ENCODE results near the gene NRF1. TPM values are rescaled to one million over a fixed set of nuclear protein-coding genes. Genes with fewer than 3 reads are reported as not detected.

The NRF1 gene
- polyA plus RNA-seq, 4 donors: 7.6 to 15.6 (median 9.3) TPM

DNA sequence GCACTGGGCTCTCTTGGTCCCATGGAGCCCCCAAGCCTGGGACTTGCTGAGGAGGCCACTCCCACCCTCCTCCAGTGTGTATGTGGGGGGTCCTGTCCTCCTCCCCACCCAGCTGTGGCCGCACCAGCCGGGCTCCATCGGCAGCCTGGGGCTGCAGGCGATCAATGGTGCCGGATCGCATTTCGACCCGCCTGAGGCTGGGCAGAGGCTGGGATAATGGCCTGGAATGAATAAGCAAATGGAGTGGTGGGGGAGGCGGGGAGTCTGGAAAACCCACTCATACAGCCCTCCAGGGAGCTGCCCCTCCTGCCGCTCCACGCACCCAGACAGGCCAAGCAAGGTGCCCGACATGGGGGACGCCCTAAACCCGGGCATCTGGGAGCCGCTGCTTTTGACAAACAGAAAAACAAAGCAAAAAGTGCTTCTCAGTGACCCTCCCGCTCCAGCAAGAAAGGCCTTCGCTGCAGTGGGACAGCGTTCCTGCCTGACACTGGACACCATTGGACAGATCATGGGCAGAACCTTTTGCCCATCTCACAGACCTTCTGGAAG, 160.5 kb downstream of the NRF1 start:
- H3K4me1 ChIP-seq (ENCODE audit: control insufficient read depth in 3 of 3, insufficient read depth in 2 of 3, low read depth in 1 of 3, low read length in 2 of 3): no peaks in the 10 kb centered on the region
- H3K27me3 ChIP-seq (ENCODE audit: control insufficient read depth in 3 of 3, insufficient read depth in 3 of 3, low read length in 3 of 3): peaks cover 0 to 17% (median 9%) of the 10 kb centered on the region in 3 donors
- WGBS, 3 donors: 80 to 95% (median 88%) methylated on average over 16 to 18 of the region's 18 CpGs
- no peak overlapping the region for H3K4me3 ChIP-seq (ENCODE audit: low read depth in 1 of 3, low read length in 3 of 3)
- no peaks in the 10 kb centered on the region for H3K9me3 ChIP-seq (ENCODE audit: control insufficient read depth in 2 of 2, insufficient read depth in 1 of 2, low read depth in 1 of 2, low read length in 1 of 2)
- FAIRE-seq (no peak), DNase-seq (no peak)
- H3K36me3 ChIP-seq (ENCODE audit: control insufficient read depth in 3 of 3, insufficient read depth in 2 of 3, low read depth in 1 of 3, low read length in 3 of 3): no peaks in the 10 kb centered on the region
- no peak overlapping the region for H3K27ac ChIP-seq (ENCODE audit: low read depth in 1 of 3, low read length in 2 of 3)

DNA sequence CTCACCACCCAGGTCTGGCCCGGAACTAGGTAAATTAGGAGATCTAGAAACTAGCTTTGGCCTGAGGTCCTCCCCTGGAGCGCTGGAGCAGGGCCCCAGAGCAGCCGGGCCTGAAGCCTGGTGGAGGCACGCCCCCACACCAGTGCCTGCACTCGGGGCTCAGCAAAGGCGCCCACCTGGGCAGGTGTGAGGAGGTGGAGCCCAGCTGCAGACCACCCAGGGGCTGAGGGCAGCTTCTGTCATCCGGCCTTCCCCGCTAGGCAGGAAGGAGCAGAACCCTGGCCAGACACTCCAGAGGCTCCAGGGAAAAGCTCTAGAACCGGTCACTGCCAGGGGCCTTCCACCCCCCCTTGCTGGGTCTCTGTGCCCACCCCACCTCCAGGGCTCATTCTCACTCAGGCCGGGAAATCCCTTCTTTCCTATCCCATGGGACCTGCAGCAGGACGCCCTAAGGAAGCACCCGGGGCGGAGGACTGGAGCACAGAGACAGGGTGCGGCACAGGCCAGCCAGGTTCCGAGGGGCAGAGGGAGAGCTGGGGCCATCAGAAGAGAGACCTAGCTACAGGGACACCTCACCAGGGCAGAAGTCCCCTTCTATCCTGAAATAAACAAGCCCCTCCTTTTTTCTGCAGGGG, 161.2 kb downstream of the NRF1 start:
- FAIRE-seq: no peak
- Histone ChIP-seq H3K4me3 (ENCODE audit: low read depth in 1 of 3, low read length in 3 of 3) (no peak overlapping the region), H3K9me3 (ENCODE audit: control insufficient read depth in 2 of 2, insufficient read depth in 1 of 2, low read depth in 1 of 2, low read length in 1 of 2) (no peaks in the 10 kb centered on the region), H3K4me1 (ENCODE audit: control insufficient read depth in 3 of 3, insufficient read depth in 2 of 3, low read depth in 1 of 3, low read length in 2 of 3) (no peaks in the 10 kb centered on the region), H3K27me3 (ENCODE audit: control insufficient read depth in 3 of 3, insufficient read depth in 3 of 3, low read length in 3 of 3) (peaks cover 0 to 25% (median 15%) of the 10 kb centered on the region in 3 donors), H3K36me3 (ENCODE audit: control insufficient read depth in 3 of 3, insufficient read depth in 2 of 3, low read depth in 1 of 3, low read length in 3 of 3) (no peaks in the 10 kb centered on the region), H3K27ac (ENCODE audit: low read depth in 1 of 3, low read length in 2 of 3) (no peak overlapping the region)
- WGBS, 3 donors: 80 to 86% (median 81%) methylated on average over 14 to 15 of the region's 15 CpGs
- no peak for DNase-seq

DNA sequence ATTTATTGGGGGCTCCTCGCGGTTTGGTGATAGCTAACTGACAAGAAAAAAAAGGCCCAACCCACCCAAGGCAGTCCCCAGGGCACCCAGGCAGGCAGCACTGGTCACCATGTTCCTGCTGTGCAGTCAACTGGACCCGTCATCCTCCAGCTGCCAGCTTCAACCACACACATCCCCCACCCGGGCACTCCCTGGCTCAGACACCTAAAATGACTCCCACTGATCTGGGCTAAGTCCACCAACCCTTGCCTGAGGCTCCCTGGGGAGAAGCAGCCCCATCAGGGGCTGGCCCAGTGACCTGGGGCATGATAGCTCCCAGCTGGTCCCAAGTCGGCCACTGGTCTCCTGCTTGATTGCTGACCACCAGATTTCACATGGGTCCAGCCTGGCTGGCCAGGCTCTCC, 161.8 kb downstream of the NRF1 start:
- no peak overlapping the region for H3K4me3 ChIP-seq (ENCODE audit: low read depth in 1 of 3, low read length in 3 of 3)
- FAIRE-seq: no peak
- no peaks in the 10 kb centered on the region for H3K9me3 ChIP-seq (ENCODE audit: control insufficient read depth in 2 of 2, insufficient read depth in 1 of 2, low read depth in 1 of 2, low read length in 1 of 2)
- 49 to 68% (median 61%) methylated on average over 5 of the region's 5 CpGs for WGBS, 3 donors
- H3K27me3 ChIP-seq (ENCODE audit: control insufficient read depth in 3 of 3, insufficient read depth in 3 of 3, low read length in 3 of 3): peaks cover under 1 to 30% (median 21%) of the 10 kb centered on the region in 3 donors
- H3K27ac ChIP-seq (ENCODE audit: low read depth in 1 of 3, low read length in 2 of 3): no peak overlapping the region
- DNase-seq: no peak
- no peaks in the 10 kb centered on the region for H3K36me3 ChIP-seq (ENCODE audit: control insufficient read depth in 3 of 3, insufficient read depth in 2 of 3, low read depth in 1 of 3, low read length in 3 of 3)
- peaks cover 0 to under 1% (median 0%) of the 10 kb centered on the region in 3 donors for H3K4me1 ChIP-seq (ENCODE audit: control insufficient read depth in 3 of 3, insufficient read depth in 2 of 3, low read depth in 1 of 3, low read length in 2 of 3)

DNA sequence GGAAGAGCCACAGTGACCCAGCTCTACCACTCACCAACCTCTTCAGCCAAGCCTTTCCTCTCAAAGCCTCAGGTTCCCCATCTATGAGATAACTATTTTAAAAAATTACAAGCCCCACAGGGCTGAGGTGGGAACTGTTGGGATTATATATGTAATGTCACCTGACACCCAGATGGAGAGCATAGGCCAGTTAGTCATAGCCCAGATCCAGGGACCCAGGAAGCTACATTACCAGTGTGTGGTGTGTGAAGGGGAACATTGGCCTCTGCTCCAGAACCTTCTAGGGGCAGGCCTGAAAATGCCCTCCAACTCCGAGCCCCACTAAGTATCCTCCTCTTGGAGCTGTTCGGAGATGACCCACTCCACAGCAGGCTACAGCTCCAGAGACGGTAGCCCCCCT, 162.4 kb downstream of the NRF1 start:
- Histone ChIP-seq H3K27me3 (ENCODE audit: control insufficient read depth in 3 of 3, insufficient read depth in 3 of 3, low read length in 3 of 3) (peaks cover 3 to 36% (median 24%) of the 10 kb centered on the region in 3 donors), H3K27ac (ENCODE audit: low read depth in 1 of 3, low read length in 2 of 3) (no peak overlapping the region), H3K4me1 (ENCODE audit: control insufficient read depth in 3 of 3, insufficient read depth in 2 of 3, low read depth in 1 of 3, low read length in 2 of 3) (peaks cover under 1 to 5% (median 2%) of the 10 kb centered on the region in 3 donors), H3K9me3 (ENCODE audit: control insufficient read depth in 2 of 2, insufficient read depth in 1 of 2, low read depth in 1 of 2, low read length in 1 of 2) (no peaks in the 10 kb centered on the region), H3K4me3 (ENCODE audit: low read depth in 1 of 3, low read length in 3 of 3) (no peak overlapping the region), H3K36me3 (ENCODE audit: control insufficient read depth in 3 of 3, insufficient read depth in 2 of 3, low read depth in 1 of 3, low read length in 3 of 3) (no peaks in the 10 kb centered on the region)
- DNase-seq (no peak), FAIRE-seq (no peak)
- WGBS, 3 donors: 90 to 94% (median 94%) methylated on average over 3 of the region's 3 CpGs

DNA sequence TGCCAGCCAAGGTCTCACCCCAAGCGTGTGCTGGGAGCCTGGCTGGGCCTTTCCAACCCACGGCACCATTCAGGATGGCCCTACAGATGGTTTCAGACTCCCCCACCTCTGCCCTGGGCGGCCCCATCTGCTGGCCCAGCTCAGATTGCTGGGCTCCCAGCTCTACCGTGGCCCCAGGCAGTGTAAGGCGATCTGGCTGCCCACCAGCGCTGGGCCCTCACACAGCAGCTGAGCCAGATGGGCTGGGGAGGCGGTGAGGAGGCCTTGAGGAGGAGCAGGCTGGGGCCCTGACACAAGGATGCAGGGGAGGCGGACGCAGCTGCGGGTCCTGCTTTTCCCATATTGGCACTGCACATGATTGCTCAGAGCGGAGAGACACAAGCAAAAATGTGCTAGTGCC, 162.8 kb downstream of the NRF1 start:
- no peak for DNase-seq
- WGBS, 3 donors: 88 to 96% (median 92%) methylated on average over 11 of the region's 11 CpGs

DNA sequence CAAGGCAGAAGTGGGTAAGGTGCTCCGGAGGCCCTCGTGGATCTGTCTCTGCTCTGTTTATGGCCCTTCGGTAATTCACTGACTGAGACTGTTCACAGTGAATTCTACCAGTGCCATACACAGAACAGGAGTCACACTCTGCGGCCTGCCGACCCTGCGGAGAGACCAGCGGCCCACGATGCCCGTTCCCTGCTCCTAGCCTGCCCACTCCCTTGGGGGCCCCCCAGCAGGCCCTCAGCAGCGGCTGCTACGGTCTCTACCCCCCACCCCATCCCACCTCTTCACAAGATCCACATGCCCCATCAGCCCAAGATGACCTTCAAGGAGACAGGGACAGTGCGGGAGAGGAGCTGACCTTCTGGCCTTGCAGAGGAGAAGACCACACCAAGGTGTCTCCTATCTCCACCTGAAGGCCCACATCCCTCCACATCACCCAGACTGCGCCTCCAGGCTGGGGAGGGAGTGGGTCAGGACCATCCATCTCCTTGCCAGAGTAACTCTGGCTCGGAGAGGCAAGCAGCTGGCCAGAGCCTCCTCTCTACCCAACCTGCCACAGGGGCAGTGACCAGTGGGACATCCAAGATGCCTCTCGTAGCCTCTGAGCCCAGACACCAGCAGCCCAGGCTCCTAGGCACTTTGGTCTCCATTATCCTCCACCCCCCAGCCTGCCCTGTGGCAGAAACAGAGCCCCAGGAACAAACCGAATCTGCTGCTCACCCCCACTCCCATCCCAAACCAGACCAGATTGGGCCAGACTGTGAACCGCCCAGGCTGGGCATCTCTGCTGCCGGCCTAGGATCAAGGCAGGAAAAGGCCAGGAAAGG, 163.6 kb downstream of the NRF1 start:
- peaks cover 2 to 8% (median 5%) of the 10 kb centered on the region in 3 donors for H3K4me1 ChIP-seq (ENCODE audit: control insufficient read depth in 3 of 3, insufficient read depth in 2 of 3, low read depth in 1 of 3, low read length in 2 of 3)
- no peak overlapping the region for H3K27ac ChIP-seq (ENCODE audit: low read depth in 1 of 3, low read length in 2 of 3)
- FAIRE-seq (no peak), DNase-seq (no peak)
- H3K36me3 ChIP-seq (ENCODE audit: control insufficient read depth in 3 of 3, insufficient read depth in 2 of 3, low read depth in 1 of 3, low read length in 3 of 3): no peaks in the 10 kb centered on the region
- WGBS, 3 donors: 90 to 92% (median 91%) methylated on average over 18 of the region's 18 CpGs
- H3K4me3 ChIP-seq (ENCODE audit: low read depth in 1 of 3, low read length in 3 of 3): no peak overlapping the region
- H3K27me3 ChIP-seq (ENCODE audit: control insufficient read depth in 3 of 3, insufficient read depth in 3 of 3, low read length in 3 of 3): peaks cover 3 to 39% (median 24%) of the 10 kb centered on the region in 3 donors
- no peaks in the 10 kb centered on the region for H3K9me3 ChIP-seq (ENCODE audit: control insufficient read depth in 2 of 2, insufficient read depth in 1 of 2, low read depth in 1 of 2, low read length in 1 of 2)

More for the DNA sequence above, 162.8 kb downstream of the NRF1 start:
- Histone ChIP-seq H3K27ac (ENCODE audit: low read depth in 1 of 3, low read length in 2 of 3) (no peak overlapping the region), H3K9me3 (ENCODE audit: control insufficient read depth in 2 of 2, insufficient read depth in 1 of 2, low read depth in 1 of 2, low read length in 1 of 2) (no peaks in the 10 kb centered on the region), H3K4me3 (ENCODE audit: low read depth in 1 of 3, low read length in 3 of 3) (no peak overlapping the region), H3K27me3 (ENCODE audit: control insufficient read depth in 3 of 3, insufficient read depth in 3 of 3, low read length in 3 of 3) (peaks cover 3 to 39% (median 24%) of the 10 kb centered on the region in 3 donors), H3K4me1 (ENCODE audit: control insufficient read depth in 3 of 3, insufficient read depth in 2 of 3, low read depth in 1 of 3, low read length in 2 of 3) (peaks cover 2 to 8% (median 5%) of the 10 kb centered on the region in 3 donors), H3K36me3 (ENCODE audit: control insufficient read depth in 3 of 3, insufficient read depth in 2 of 3, low read depth in 1 of 3, low read length in 3 of 3) (no peaks in the 10 kb centered on the region)
- FAIRE-seq: no peak

DNA sequence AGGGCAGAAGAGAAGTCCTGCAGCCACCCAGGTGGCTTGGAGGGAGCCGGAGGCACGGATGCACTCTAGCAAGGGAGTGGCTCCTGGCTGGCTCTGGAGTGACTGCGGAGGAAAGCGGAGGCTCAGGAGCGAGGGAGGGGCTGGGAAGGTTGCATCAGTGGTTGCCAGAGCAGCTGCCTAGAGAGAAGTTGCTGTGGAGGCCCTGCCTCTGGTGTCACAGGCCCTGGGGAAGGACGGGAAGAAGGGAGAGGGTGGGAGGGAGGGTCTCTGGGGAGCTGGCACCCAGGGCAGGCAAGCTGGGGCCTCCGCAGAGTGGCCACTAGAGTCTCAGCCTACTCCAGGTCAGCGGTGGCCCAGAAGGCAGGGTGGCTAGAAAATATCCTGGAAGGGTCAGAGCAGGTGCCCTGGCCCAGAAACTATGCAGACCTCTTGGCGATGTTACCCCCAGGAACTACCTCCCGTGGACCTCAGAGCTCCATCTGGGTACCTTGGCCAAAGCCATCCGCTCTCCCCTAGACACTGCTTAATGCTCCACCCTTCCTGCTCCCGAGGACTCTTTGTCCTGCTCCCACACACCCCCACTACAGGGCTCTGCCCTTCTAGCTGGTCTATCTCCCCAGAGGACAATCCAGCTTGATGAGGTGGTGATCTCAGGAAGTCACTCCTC, 164.3 kb downstream of the NRF1 start:
- WGBS, 3 donors: 76 to 82% (median 81%) methylated on average over 11 to 12 of the region's 12 CpGs
- Histone ChIP-seq H3K9me3 (ENCODE audit: control insufficient read depth in 2 of 2, insufficient read depth in 1 of 2, low read depth in 1 of 2, low read length in 1 of 2) (no peaks in the 10 kb centered on the region), H3K27ac (ENCODE audit: low read depth in 1 of 3, low read length in 2 of 3) (no peak overlapping the region), H3K4me1 (ENCODE audit: control insufficient read depth in 3 of 3, insufficient read depth in 2 of 3, low read depth in 1 of 3, low read length in 2 of 3) (peaks cover 2 to 14% (median 5%) of the 10 kb centered on the region in 3 donors), H3K36me3 (ENCODE audit: control insufficient read depth in 3 of 3, insufficient read depth in 2 of 3, low read depth in 1 of 3, low read length in 3 of 3) (no peaks in the 10 kb centered on the region), H3K4me3 (ENCODE audit: low read depth in 1 of 3, low read length in 3 of 3) (no peak overlapping the region), H3K27me3 (ENCODE audit: control insufficient read depth in 3 of 3, insufficient read depth in 3 of 3, low read length in 3 of 3) (peaks cover 3 to 44% (median 24%) of the 10 kb centered on the region in 3 donors)
- no peak for DNase-seq
- no peak for FAIRE-seq

DNA sequence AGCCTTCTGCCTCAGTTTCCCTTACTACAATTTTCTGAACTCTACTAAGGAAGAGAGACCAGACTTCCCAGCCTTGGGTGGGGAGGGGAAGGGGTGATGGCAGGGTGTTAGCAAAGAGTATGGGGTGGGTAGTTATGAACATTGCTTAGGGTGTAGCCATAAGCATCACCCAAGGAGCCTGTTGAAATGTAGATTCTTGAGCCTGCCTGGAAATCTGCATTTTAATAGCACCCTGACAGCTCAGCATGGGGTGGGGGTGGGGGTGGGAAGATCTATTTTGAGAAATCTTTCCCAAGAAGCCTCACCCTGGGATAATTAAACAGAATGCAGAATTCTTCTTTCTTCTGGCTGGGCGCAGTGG, 164.8 kb downstream of the NRF1 start:
- no peak for FAIRE-seq
- 62 to 100% (median 83%) methylated on average over 1 of the region's 1 CpG for WGBS, 3 donors

More for the DNA sequence above, 164.8 kb downstream of the NRF1 start:
- Histone ChIP-seq H3K36me3 (ENCODE audit: control insufficient read depth in 3 of 3, insufficient read depth in 2 of 3, low read depth in 1 of 3, low read length in 3 of 3) (no peaks in the 10 kb centered on the region), H3K4me3 (ENCODE audit: low read depth in 1 of 3, low read length in 3 of 3) (no peak overlapping the region), H3K27ac (ENCODE audit: low read depth in 1 of 3, low read length in 2 of 3) (no peak overlapping the region), H3K27me3 (ENCODE audit: control insufficient read depth in 3 of 3, insufficient read depth in 3 of 3, low read length in 3 of 3) (peaks cover 3 to 50% (median 27%) of the 10 kb centered on the region in 3 donors), H3K4me1 (ENCODE audit: control insufficient read depth in 3 of 3, insufficient read depth in 2 of 3, low read depth in 1 of 3, low read length in 2 of 3) (peaks cover 2 to 19% (median 5%) of the 10 kb centered on the region in 3 donors), H3K9me3 (ENCODE audit: control insufficient read depth in 2 of 2, insufficient read depth in 1 of 2, low read depth in 1 of 2, low read length in 1 of 2) (no peaks in the 10 kb centered on the region)
- no peak for DNase-seq
